SHP77 (cell line): Measurements from ENCODE around the gene NHERF2.
"Not testable (repeated sequence)": the region's sequence is repeated elsewhere in the genome, so short reads cannot be mapped to it uniquely, and the experiment has no call there.

Experiments
- DNase-seq, 2 experiments: peaks; one replicate each; lab custom pipeline; 2025; lab: John Stamatoyannopoulos, UW

Gene NHERF2

DNA sequence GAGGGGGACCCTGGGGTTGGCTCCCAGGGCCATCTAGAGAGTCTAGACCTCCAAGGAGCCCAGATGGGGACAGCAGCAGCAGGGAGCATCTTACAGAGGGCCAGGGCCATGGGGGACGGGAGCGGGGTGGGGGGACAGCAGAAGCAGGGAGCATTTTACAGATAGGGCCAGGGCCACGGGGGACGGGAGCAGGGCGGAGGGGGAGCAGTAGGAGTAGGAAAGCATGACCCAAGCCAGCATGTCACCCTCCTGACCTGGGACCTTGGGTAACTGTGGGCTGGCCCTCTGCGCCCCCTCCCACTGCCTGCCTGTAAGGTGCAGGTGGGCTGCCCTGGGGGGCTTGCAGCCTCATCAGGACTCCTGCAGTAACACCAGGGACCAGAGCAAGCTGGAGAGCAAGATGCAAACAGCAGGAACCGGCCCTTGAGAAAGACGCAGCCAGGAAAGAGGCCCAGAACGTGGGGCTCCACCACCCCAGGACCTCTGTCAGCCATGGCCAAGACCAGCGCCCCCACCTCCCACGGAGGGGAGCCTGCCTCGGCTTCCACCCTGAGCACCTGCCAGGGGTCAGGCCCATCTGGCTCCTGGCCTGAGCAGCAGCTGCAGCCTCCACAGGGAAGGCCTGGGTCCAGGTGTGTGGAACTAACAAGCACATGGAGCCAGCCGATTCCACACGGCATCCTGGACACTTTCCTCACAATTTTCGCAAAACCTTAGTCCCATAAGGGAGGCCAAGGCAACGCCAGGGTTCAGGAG, 19.4 kb upstream of the NHERF2 start:
- DNase-seq, result no peak

DNA sequence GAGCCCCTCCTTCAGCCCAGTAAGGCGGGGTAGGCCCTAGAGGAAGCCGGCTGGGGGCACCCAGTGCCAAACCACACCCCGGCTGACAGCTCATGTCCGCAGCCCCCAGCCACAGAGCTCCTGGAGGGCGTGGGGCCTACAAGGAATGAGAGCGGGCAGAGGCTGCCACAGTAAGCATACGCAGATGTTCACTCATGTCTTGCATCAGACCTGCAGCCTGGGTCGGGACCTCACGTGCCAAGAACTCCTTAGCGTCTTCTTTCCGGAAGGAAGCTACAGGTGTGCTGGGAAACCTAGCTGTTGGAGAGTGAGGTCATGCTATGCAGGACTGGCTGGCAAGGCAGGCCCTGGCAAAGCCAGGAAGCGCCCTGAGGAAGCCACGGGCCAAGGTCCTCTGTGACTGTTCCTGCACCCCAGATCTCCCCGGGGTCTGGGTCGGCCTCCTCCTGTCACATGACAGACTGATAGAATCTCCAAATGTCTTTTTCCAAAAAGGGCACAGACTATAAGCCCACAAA, 18.6 kb upstream of the NHERF2 start:
- no peak for DNase-seq

DNA sequence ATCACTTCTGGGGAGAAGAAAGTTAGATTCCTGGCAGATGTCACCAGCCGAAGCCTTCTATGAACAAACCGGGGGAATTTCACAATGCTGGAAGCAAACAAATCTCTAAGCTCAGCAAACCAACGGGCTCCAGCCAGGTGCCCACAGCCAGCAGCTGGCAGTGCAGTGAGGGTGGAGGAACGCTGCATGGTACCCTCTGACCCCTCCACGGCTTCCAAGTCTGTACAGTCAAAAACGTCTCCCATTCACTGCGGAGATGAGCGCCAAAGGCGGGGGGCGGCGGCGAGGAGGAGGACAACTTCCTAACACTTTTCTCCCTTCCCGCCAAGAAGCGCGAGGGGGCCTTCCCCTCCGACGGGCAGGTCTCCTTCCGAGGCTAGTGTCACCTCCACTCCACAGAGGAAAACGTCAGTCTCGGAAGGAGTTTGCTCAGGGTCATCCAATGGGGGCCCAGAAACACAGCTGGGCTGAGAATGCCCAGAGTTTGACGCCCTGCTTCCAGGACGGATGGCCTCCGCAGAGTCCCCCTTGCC, 18.0 kb upstream of the NHERF2 start:
- DNase-seq, result no peak

DNA sequence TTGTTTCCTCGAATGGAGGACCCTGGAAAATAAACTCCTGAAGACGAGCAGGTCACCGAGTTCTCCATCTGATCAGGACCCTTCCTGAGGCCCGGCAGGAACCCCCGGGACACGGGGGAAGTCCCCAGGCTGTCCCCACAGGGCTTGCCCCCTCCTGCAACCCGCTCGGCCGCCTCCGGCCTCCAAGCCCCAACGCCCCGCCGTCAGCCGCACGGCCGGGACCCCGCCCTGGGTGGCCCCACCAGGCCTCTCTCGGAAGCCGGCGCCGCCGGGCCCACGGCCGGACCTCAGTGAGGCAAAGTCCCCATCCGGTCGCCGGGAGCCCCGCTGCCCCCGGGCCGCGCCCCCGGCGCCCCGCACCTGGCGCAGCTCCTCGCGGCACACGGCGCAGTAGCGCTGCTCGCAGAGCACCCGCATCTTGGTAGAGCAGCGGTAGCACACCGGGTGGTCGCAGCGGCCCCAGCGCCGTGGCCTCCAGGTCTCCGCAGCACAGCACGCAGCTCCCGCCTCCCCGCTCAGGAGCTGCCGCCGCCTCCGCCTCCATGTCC, 17.5 kb upstream of the NHERF2 start:
- no peak for DNase-seq

DNA sequence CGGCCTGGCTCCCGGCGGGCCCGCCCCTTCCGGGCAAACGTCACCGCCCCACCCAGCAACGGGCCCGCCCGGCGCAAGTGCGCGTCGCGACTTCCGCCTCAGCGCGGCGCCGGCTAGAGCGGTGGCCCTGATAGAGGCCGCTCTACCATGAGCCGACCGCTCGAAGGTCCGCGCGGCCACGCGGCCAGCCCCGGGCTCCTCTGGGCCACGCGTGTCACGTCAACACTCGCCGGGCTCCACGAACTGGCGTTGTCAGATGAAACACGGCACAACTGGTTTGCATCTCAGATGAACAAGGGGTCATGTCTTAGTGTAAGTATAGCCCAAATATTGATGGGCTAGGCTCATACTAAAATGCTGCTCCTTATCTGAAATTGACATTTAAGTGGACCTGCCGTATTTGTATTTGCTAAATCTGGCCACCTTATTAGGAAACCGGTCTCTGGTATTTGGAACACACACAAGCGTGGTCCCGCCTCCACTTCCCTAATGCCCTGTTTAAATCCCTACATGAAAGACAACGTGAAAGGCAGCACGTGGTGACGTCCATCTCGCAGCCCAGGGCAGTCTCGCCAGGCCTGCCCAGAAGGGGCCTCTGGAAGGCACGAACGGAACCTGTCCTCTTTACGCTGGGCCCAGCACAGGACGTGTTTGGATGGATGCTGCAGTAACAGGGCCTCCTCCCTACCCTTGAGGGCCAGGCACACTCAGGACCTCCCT, 16.8 kb upstream of the NHERF2 start, which contains the start of gene ZNF598:
Gene ZNF598, minus strand, starts transcription at position 31 of the 720 bp plus-strand sequence.
- DNase-seq, result peak in 1 of 2 experiments; percentile 83

- DNase-seq, result not testable (repeated sequence)
These were observed 15.0 kb upstream of the NHERF2 start for GRCh38 chr16:2011726-2012125.

GRCh38 chr16:2013527-2013926, 13.2 kb upstream of the NHERF2 start:
- DNase-seq, result no peak

GRCh38 chr16:2015117-2015946, 11.4 kb upstream of the NHERF2 start:
- DNase-seq, result no peak

- DNase-seq, result no peak
These were observed 10.8 kb upstream of the NHERF2 start for GRCh38 chr16:2015947-2016208.

DNA sequence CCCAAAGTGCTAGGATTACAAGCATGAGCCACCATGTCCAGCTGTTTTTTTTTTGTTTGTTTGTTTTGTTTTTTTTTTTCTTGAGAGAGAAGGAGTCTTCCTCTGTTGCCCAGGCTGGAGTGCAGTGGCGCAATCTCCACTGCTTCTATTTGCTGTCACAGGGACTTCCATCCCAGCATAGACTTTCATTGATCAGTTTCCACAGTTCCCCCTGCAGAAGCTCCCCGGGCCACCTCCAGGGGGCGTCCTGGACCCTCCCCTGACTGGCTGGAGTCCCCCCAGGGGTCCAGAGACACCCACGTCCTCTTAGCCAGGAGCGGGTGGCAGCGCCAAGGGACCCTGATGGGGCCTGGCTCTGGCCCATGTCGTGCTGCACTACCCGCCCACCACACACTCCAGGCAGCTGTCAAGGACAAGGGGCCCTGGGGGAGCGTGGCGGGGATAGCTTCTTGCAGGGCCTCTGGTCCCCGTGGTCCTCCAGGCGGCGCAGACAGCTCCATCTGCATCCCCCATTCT, 10.2 kb upstream of the NHERF2 start:
- no peak for DNase-seq

DNA sequence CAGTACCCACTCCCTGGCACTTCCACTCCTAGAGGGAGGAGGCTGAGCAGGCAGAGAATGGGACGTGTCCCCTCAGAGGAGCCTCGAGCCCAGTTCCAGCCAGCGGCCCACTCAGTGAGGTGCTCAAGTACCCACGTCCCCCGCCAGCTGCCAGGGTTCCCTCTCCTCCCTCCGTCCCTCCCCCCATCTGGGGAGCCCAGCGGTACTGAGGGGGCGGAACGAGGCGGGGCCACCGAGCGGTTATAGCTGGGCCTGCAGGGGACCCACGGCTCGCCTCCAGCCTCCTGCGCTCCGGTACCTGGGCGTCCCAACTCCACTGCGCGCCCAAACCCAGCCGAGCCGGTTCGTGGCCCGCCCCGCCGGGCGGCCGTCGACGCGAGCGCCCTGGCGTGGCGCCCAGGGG, 7.2 kb upstream of the NHERF2 start, which contains the start of gene NPW:
Gene NPW, plus strand, starts transcription at position 268 of the 403 bp plus-strand sequence.
- no peak for DNase-seq

GRCh38 chr16:2019921-2020831, 6.5 kb upstream of the NHERF2 start:
- no peak for DNase-seq

DNA sequence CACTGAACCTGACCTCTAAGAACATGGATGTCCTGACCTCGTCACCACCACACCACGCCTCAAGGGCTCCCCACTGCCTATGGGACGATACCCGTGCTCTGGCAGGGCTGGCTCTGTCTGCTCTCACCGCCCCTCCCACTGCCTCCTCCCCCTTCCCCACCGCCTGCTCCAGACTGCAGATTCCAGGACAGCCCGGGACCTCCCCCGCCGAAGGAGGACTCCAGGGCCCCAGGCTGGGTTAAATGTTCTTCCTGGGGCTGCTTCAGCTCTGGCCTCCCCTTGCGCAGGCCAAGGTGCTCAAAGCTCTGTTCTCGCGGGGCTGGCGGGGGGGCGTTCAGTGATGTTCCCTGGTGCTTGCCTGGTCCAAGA, 4.0 kb upstream of the NHERF2 start:
- DNase-seq, result peak in 1 of 2 experiments; percentile 36

- peak; percentile 70 to 77 for DNase-seq
These were observed 3.3 kb upstream of the NHERF2 start for GRCh38 chr16:2023092-2024031.

DNA sequence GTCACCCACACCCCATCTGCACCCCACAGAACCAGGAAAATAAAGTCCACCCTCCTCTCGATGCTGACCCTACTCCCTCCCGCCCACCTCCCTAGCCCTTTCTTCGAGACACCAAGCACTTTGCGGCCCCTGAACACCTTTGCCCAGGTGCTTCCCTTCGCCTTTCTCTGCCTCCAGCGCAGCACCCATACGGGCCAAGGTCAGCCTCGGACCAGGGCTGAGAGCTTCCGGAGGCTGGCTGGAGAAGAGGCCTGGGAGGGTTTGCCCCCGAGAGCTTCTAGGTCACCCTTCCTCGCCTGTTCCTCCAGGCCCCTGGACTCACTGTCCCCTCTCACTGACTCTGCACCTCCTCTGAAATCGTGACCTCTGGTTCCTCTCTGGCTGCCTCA, 2.7 kb upstream of the NHERF2 start:
- no peak for DNase-seq

- no peak for DNase-seq
These were observed 1.5 kb upstream of the NHERF2 start for GRCh38 chr16:2025251-2025650.

DNA sequence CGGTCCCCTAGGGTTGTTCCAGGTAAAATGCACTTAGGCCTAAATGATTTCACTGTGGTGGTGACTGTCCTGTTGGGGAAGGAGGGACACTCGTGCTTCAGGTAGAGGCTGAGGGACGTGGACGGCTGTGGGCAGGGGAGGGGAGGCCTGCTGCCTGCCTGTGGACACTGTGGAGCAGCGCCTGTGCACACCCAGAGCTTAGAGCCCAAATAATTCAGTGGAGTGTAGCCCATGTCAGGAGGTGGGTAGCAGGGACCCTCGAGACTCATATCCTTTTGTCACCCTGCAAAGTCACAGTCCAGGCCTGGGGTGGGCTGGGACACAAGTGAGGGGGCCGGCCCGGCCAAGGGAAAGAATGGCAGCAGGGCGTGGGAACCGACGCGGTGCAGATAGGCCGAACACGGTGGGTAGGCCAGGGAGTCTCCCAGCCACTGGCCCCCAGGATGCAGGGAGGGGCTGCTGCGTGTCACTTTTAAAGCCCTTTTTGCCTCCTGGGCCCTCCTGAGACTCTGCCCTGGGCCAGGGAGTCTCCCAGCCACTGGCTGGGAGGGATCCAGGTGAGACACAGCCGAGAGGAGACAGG, 733 bp upstream of the NHERF2 start:
- no peak for DNase-seq

DNA sequence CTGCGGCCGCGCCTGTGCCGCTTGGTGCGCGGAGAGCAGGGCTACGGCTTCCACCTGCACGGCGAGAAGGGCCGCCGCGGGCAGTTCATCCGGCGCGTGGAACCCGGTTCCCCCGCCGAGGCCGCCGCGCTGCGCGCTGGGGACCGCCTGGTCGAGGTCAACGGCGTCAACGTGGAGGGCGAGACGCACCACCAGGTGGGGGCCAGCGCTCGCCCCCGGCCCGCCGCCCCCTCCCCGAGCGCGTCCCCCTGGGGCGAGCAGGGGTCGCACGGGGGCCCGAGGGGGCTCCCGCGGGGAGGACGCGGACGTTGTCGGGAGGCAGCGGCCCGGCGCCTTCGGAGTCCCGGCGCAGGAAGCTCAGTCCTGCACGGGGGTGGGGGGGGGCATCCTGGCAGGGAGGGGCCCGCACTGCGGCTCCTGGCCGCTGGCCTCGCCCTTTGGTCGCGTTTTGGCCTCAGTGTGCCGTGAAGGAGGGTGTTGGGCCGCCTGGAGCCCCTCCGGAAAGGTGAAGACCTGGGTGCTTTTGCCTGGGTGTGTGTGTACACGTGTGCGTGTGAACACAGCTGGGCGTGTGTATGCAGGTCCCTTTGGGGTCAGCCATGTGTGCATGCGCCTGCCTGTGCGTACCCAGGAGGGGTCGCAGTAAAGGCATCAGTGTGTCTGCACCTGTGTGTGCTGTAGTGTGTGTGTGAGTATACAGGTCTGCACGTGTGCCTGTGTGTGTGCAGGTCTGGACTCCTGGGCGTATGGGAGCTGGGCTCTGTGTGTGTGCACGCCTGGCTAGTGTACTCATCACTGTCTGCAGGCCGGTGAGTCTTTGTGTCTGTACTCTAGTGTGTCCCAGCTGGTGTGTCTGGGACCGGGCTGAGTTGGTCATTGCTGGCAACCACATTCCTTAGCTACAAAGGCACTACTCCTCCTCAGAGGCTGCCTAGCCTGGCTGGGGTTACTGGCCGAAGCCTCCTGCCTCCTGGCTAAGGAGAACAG, 615 bp downstream of the NHERF2 start:
- no peak for DNase-seq
